Activated CD4-positive, alpha-beta T cell treated with anti-CD3 and anti-CD28 coated beads, Interleukin-2, amount 10 ng/mL, durations not matched to agents 24 days and 14 days (primary cell): ENCODE results near the gene SERPINA5. TPM values are rescaled to one million over a fixed set of nuclear protein-coding genes. Genes with fewer than 3 reads are reported as not detected.
"Not testable (repeated sequence)": the region's sequence is repeated elsewhere in the genome, so short reads cannot be mapped to it uniquely, and the experiment has no call there.

Experiments
- DNase-seq: peaks from one replicate; pipeline ENCODE4 v3.0.0; 2022
- H3K27ac Mint-ChIP-seq: one replicate; pipeline ENCODE4 v1.8.0; 2022; ENCODE audit warnings: mild to moderate bottlenecking, mixed read lengths
- H3K27me3 Mint-ChIP-seq: one replicate; pipeline ENCODE4 v1.8.0; 2022; ENCODE audit warnings: mixed read lengths
- H3K36me3 Mint-ChIP-seq: one replicate; pipeline ENCODE4 v1.8.0; 2022; ENCODE audit warnings: low read depth, mild to moderate bottlenecking, mixed read lengths
- H3K4me1 Mint-ChIP-seq: one replicate; pipeline ENCODE4 v1.8.0; 2021; ENCODE audit warnings: mixed read lengths
- H3K4me3 Mint-ChIP-seq: one replicate; pipeline ENCODE4 v1.8.0; 2022; ENCODE audit warnings: mild to moderate bottlenecking, moderate library complexity, mixed read lengths
- H3K9me3 Mint-ChIP-seq: one replicate; pipeline ENCODE4 v1.8.0; 2021; ENCODE audit warnings: mixed read lengths
- intact Hi-C: fragments of 100-400 bp; cut with micrococcal nuclease; formaldehyde crosslinking; loops from one replicate; pipeline ENCODE4 v1.15.1; 2023
- total RNA-seq: library from RNA; stranded (reverse); gene quantifications from 2 replicates; pipeline ENCODE4 v1.2.3, GENCODE V29; 2022

The SERPINA5 gene
- total RNA-seq, 1 donor from 2014 or later: not detected

GRCh38 chr14:94623422-94623809 lies 42.2 kb downstream of the SERPINA5 start:
- no peak overlapping the region for H3K27ac Mint-ChIP-seq
- H3K27me3 Mint-ChIP-seq: no peaks in the 10 kb centered on the region
- no peaks in the 10 kb centered on the region for H3K36me3 Mint-ChIP-seq
- no peaks in the 10 kb centered on the region for H3K4me1 Mint-ChIP-seq
- intact Hi-C loops: no loop called here
- DNase-seq: no peak
- H3K4me3 Mint-ChIP-seq: no peak overlapping the region
- peaks cover 6% of the 10 kb centered on the region for H3K9me3 Mint-ChIP-seq

- H3K27ac Mint-ChIP-seq: no peak overlapping the region
- no peaks in the 10 kb centered on the region for H3K4me1 Mint-ChIP-seq
- H3K27me3 Mint-ChIP-seq: peaks cover under 1% of the 10 kb centered on the region
- H3K9me3 Mint-ChIP-seq: peaks cover under 1% of the 10 kb centered on the region
- H3K4me3 Mint-ChIP-seq: no peak overlapping the region
- H3K36me3 Mint-ChIP-seq: no peaks in the 10 kb centered on the region
- DNase-seq: no peak
- intact Hi-C loops: no loop called here
Measured at GRCh38 chr14:94623856-94624499, 42.8 kb downstream of the SERPINA5 start.

GRCh38 chr14:94624537-94625352 lies 43.5 kb downstream of the SERPINA5 start:
- no peaks in the 10 kb centered on the region for H3K4me1 Mint-ChIP-seq
- no peaks in the 10 kb centered on the region for H3K36me3 Mint-ChIP-seq
- H3K27me3 Mint-ChIP-seq: peaks cover 2% of the 10 kb centered on the region

GRCh38 chr14:94625353-94625635 lies 44.1 kb downstream of the SERPINA5 start:
- H3K36me3 Mint-ChIP-seq: no peaks in the 10 kb centered on the region
- no peak overlapping the region for H3K4me3 Mint-ChIP-seq
- no peak for DNase-seq
- H3K27ac Mint-ChIP-seq: no peak overlapping the region
- H3K9me3 Mint-ChIP-seq: no peaks in the 10 kb centered on the region
- intact Hi-C loops: no loop called here
- H3K4me1 Mint-ChIP-seq: no peaks in the 10 kb centered on the region
- H3K27me3 Mint-ChIP-seq: peaks cover 2% of the 10 kb centered on the region

More at GRCh38 chr14:94624537-94625352, 43.5 kb downstream of the SERPINA5 start:
- Mint-ChIP-seq H3K27ac (no peak overlapping the region), H3K9me3 (no peaks in the 10 kb centered on the region), H3K4me3 (no peak overlapping the region)
- intact Hi-C loops: no loop called here
- no peak for DNase-seq

- no peaks in the 10 kb centered on the region for H3K9me3 Mint-ChIP-seq
- peaks cover 4% of the 10 kb centered on the region for H3K27me3 Mint-ChIP-seq
- no peaks in the 10 kb centered on the region for H3K4me1 Mint-ChIP-seq
- no peak overlapping the region for H3K4me3 Mint-ChIP-seq
- H3K27ac Mint-ChIP-seq: no peak overlapping the region
- intact Hi-C loops: no loop called here
- H3K36me3 Mint-ChIP-seq: no peaks in the 10 kb centered on the region
- no peak for DNase-seq
Measured at GRCh38 chr14:94628578-94628977, 47.4 kb downstream of the SERPINA5 start.

GRCh38 chr14:94630396-94630795 lies 49.2 kb downstream of the SERPINA5 start:
- intact Hi-C loops: no loop called here
- Mint-ChIP-seq H3K4me3 (no peak overlapping the region), H3K27ac (no peak overlapping the region), H3K4me1 (no peaks in the 10 kb centered on the region), H3K9me3 (no peaks in the 10 kb centered on the region), H3K36me3 (no peaks in the 10 kb centered on the region), H3K27me3 (peaks cover 4% of the 10 kb centered on the region)
- no peak for DNase-seq

GRCh38 chr14:94631050-94631449 lies 49.8 kb downstream of the SERPINA5 start:
- Mint-ChIP-seq H3K9me3 (no peaks in the 10 kb centered on the region), H3K27me3 (peaks cover 4% of the 10 kb centered on the region), H3K27ac (no peak overlapping the region), H3K36me3 (no peaks in the 10 kb centered on the region), H3K4me1 (no peaks in the 10 kb centered on the region), H3K4me3 (no peak overlapping the region)
- DNase-seq: no peak
- intact Hi-C loops: no loop called here

- intact Hi-C loops: no loop called here
- no peaks in the 10 kb centered on the region for H3K36me3 Mint-ChIP-seq
- no peak overlapping the region for H3K4me3 Mint-ChIP-seq
- H3K27ac Mint-ChIP-seq: no peak overlapping the region
- no peaks in the 10 kb centered on the region for H3K9me3 Mint-ChIP-seq
- H3K4me1 Mint-ChIP-seq: no peaks in the 10 kb centered on the region
- DNase-seq: no peak
- H3K27me3 Mint-ChIP-seq: peaks cover 4% of the 10 kb centered on the region
Measured at GRCh38 chr14:94631536-94632304, 50.5 kb downstream of the SERPINA5 start.

- intact Hi-C loops: no loop called here
- Mint-ChIP-seq H3K27ac (no peak overlapping the region), H3K9me3 (no peaks in the 10 kb centered on the region), H3K27me3 (peaks cover 4% of the 10 kb centered on the region), H3K4me1 (no peaks in the 10 kb centered on the region), H3K4me3 (no peak overlapping the region), H3K36me3 (no peaks in the 10 kb centered on the region)
- DNase-seq: no peak
Measured at GRCh38 chr14:94632305-94632590, 51.0 kb downstream of the SERPINA5 start.

GRCh38 chr14:94633121-94633520 lies 51.9 kb downstream of the SERPINA5 start:
- no peaks in the 10 kb centered on the region for H3K9me3 Mint-ChIP-seq
- no peak for DNase-seq
- no peak overlapping the region for H3K27ac Mint-ChIP-seq
- intact Hi-C loops: no loop called here
- H3K36me3 Mint-ChIP-seq: no peaks in the 10 kb centered on the region
- peaks cover 4% of the 10 kb centered on the region for H3K27me3 Mint-ChIP-seq
- no peak overlapping the region for H3K4me3 Mint-ChIP-seq
- H3K4me1 Mint-ChIP-seq: no peaks in the 10 kb centered on the region

GRCh38 chr14:94635154-94635553 lies 53.9 kb downstream of the SERPINA5 start:
- H3K4me3 Mint-ChIP-seq: no peak overlapping the region
- intact Hi-C loops: no loop called here

GRCh38 chr14:94636744-94637412 lies 55.7 kb downstream of the SERPINA5 start:
- Mint-ChIP-seq H3K4me3 (no peak overlapping the region), H3K27ac (no peak overlapping the region), H3K4me1 (no peaks in the 10 kb centered on the region), H3K27me3 (no peaks in the 10 kb centered on the region), H3K9me3 (no peaks in the 10 kb centered on the region), H3K36me3 (no peaks in the 10 kb centered on the region)
- intact Hi-C loops: no loop called here
- DNase-seq: no peak

More at GRCh38 chr14:94635154-94635553, 53.9 kb downstream of the SERPINA5 start:
- H3K4me1 Mint-ChIP-seq: no peaks in the 10 kb centered on the region
- H3K27ac Mint-ChIP-seq: no peak overlapping the region
- no peaks in the 10 kb centered on the region for H3K9me3 Mint-ChIP-seq
- H3K27me3 Mint-ChIP-seq: peaks cover 1% of the 10 kb centered on the region
- DNase-seq: no peak
- no peaks in the 10 kb centered on the region for H3K36me3 Mint-ChIP-seq

GRCh38 chr14:94637814-94638213 lies 56.6 kb downstream of the SERPINA5 start:
- H3K36me3 Mint-ChIP-seq, H3K27ac Mint-ChIP-seq, intact Hi-C loops, DNase-seq, H3K4me3 Mint-ChIP-seq, H3K4me1 Mint-ChIP-seq, H3K27me3 Mint-ChIP-seq, H3K9me3 Mint-ChIP-seq: not testable (repeated sequence)

GRCh38 chr14:94638339-94638738 lies 57.1 kb downstream of the SERPINA5 start:
- Mint-ChIP-seq H3K36me3 (no peaks in the 10 kb centered on the region), H3K4me3 (no peak overlapping the region), H3K4me1 (no peaks in the 10 kb centered on the region), H3K27me3 (no peaks in the 10 kb centered on the region), H3K9me3 (no peaks in the 10 kb centered on the region), H3K27ac (no peak overlapping the region)
- intact Hi-C loops: no loop called here
- no peak for DNase-seq
